Hepatic stellate cell (primary cell): ENCODE measurements around the gene GLCE.
"Not testable (repeated sequence)": the region's sequence is repeated elsewhere in the genome, so short reads cannot be mapped to it uniquely, and the experiment has no call there.

Experiments used
- DNase-seq: peaks from one replicate; pipeline ENCODE4 v3.0.0; 2011; ENCODE audit warnings: low spot score

Gene GLCE

DNA sequence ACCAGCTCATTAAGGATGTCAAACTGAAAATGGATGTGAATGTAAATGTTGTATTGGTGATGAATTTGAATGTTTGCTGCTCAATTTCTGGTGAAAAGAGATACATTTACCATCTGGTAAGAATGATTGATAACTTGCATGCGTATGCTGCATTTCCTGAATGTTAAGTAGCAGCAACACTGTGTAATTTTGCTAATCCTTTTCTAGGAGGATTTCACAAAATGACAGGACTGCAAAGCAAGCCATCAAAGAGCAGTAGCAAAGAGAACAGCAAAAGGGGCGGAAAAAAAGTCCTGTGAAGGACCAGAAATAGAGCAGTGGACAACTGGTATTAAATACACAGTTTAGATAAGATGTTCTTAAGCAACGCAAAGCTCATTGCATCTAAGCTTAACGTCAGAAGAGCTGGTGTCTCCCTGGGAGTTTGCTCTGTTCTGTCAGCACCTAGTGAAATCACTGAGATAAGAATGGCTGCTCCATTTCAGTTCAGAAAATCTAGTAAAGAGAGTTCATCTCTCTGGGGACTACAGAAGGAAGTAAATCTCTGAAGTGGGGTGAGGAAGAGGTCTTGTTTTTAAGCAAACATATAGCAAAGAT, 114.7 kb downstream of the GLCE start:
- no peak for DNase-seq

DNA sequence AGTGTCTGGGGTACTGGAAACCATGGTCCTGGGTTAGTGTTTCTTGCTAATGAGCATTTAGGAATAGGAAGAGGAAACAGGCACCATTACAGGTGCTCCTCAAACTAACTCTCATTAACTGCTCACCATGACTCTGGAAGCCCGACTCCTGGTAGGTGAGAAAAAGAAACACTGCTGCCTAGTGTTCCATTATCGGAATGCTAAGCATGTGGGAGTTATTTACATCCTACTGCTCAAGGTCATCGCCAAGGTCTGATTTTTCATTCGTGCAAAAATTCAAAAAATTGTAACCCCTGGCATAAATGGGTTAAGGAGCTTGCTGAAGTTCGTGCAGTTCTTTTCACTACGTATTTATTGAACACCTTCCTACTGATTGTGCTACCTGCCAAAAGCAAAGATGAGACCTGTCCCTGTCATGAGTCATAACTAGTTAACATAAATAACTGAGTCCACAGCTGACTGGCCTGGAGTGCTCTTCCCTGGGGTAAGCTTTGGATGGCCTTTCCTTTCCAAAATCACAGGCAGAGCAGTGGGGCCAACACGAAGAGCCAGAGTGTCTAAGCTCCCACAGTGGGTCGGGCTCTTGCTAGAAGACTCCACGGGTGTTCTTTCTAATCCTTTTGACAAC, 115.6 kb downstream of the GLCE start:
- no peak for DNase-seq

DNA sequence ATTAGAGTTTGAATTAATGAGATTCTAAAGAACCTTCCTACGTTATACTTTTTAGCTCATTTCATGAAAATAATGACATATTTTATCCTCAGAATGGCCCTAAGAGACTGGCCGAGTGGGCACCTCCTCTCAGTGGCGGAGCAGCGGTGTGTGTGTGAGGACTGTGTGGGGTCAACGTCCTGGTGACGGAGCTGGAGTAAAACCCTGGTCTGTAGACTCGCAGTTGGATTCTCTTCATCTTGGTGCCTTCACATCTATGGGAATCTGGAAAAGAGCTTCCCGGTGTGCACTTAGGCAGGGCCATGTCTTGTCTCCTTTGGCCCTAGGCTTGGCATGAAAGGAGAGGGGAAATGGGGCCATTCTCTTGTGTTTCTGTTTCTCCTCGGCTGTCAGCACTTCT, 116.9 kb downstream of the GLCE start:
- DNase-seq = no peak

DNA sequence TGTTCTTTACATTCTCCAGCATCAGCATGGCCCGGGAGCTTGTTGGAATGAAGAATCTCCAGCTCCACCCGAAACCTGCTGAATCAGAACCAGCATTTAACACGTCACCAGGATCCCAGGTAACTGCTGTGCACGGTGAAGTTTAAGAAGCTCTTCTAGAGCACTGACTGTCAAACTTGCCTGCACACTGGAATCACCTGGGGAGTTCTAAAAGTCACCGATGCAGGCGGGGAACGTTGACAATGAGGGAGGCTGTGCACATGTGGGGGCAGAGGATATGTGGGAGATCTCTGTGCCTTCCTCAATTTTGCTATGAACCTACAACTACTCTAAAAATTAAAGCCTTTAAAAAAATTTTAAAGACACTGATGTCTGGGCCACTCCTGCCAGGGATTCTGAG, 119.2 kb downstream of the GLCE start:
- no peak for DNase-seq

DNA sequence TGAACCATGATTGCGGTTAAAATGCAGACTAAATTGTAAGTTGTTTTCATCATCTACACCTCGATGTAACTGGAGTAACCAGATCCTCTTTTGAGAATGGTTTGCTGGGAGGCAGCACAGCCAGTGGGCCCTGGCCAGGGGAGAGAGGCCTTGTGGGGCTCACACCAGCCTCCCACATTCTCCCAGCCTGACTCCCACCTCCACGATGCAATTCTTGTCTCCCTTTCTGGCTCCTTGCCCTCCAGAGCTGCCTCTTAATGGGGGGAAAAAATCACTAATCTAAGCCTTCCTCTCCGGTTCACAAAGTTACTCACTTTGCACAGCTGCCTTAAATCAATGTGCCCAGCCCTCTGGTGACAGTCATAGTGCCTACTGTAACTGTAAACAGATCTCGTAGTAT, 120.3 kb downstream of the GLCE start:
- no peak for DNase-seq

DNA sequence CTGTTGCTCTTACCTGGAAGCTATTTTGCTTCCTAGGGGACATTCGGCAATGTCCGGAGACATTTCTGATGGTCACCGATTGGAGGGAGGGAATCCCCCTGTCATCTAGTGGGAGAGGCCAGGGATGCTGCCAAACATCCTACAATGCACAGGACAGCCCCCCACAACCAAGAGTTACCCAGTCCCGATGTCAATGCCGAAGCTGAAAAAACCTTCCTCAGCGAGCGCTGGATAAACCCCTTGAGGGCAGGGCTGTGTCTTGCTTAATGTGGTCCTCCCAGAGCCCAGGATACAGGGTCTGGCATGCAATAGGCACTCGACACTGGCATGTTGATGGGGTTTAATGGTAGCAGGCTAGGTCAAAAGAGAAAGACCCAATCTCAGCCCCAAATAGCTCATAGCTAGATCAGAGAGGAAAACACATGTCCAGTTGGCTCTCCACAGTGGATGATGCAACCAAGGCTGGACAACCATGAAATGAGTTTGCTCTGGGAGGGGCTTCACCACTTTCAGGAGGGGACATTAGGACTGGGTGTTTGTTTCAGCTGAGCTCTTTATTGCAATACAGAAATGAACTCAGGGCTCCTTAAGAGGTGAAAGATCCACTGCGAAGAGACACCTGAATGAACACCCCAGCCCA, 121.8 kb downstream of the GLCE start:
- no peak for DNase-seq

DNA sequence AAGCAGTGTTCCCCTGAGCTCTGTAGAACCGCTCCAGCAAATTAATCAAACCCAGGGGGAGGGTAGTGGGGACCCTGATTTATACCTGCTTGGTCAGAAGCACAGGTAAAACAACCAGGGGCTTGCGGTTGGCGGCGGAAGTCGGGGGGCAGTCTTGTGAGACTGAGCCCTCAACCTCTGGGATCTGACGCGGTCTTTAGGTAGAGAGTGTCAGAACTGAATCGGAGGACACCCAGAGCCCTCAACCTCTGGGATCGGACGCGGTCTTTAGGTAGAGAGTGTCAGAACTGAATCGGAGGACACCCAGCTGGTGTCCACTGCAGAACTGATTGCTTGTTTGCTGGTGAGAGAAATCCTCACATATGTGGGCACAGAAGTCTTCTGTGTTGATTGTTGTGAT, 125.4 kb downstream of the GLCE start:
- DNase-seq = no peak

DNA sequence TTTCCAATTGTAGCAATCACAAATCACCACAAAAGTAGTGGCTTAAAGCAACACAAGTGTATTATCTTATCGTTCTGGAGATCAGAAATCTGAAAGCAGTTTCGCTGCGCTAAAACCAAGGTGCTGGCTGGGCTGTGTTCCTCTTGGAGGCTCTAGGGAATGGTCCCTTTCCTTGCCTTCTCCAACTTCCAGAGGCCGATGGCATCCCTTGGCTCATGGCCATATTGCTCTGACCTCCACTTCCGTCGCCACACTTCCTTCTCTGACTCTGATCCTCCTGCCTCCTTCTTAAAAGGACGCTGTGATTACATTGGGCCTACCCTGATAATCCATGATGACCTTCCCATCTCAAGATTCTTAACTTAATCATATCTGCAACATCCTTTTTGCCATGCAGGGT, 127.6 kb downstream of the GLCE start:
- DNase-seq = no peak

DNA sequence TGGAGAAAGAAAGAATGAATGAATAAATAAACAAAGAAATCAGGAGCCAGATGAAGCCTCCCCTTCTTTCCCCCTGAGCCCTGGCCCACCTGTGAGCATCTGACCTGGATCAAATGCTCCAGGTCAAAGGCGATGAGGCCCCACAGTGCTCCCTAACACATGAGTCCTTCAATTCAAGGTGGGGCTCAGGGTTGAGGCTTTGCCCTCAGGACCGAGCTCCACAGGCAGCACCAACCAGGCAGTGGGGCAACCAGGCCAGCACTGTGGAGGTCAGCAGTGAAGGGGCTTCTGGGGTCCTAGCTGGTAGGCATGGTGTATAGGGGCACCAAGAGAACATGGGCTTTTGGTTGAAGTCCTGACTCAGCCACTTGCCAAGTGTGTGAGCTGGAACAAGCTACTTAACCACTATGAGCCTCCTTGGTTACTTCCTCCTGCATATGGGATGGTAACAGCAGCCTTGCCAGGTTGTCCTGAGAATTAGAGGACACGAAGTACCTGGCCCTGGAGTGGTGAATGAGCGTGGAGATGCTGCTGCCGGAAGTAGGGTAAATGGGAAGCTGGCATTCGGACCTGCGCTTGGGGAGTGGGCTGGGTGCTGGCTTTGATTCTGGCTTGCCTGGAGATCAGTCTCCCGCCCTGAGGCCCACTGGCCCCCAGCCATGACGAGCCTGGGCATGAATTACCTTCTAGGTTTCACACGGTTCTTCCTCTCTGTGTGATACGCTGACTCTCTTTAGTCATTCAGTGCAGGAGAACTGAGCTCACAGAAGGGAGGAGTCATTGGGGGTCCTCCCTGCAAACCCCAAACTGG, 128.3 kb downstream of the GLCE start:
- DNase-seq = no peak

DNA sequence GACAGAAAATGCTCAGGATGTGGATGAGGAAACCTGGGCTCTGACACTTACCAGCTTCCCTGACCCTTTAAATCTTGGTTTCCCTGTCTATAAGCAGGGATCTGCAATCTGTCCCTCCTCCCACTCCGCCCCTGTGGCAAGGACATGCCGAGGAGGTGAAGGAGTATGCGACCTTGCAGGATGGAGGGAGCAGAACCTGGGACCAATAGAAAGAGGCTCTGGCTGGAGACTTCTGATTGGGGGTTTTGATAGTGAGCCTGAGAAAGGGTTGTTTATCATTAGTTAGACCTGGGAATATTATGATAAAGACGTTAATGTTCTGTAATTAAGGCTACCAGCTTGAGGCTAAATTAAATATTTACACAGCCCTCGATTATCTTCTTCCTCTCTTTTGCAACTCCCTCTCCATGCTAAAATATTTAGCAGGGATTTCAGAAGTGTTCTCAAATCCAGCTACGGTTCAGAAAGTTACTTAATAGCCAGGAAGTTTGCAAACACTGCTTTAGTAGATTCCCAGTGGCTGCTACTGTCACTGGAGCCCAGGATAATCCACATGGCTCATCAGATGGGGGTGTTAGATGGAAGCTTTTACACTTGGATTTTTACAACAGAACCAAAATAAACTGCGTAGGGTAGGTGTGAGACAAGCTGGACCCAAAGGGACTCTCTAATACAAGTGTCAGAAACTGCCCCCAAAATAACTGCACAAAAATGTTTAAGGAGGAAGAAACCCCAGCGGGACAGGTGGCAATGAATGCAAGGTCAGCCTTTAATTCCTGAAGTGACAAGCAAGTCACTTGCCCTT, 129.1 kb downstream of the GLCE start:
- no peak for DNase-seq

DNA sequence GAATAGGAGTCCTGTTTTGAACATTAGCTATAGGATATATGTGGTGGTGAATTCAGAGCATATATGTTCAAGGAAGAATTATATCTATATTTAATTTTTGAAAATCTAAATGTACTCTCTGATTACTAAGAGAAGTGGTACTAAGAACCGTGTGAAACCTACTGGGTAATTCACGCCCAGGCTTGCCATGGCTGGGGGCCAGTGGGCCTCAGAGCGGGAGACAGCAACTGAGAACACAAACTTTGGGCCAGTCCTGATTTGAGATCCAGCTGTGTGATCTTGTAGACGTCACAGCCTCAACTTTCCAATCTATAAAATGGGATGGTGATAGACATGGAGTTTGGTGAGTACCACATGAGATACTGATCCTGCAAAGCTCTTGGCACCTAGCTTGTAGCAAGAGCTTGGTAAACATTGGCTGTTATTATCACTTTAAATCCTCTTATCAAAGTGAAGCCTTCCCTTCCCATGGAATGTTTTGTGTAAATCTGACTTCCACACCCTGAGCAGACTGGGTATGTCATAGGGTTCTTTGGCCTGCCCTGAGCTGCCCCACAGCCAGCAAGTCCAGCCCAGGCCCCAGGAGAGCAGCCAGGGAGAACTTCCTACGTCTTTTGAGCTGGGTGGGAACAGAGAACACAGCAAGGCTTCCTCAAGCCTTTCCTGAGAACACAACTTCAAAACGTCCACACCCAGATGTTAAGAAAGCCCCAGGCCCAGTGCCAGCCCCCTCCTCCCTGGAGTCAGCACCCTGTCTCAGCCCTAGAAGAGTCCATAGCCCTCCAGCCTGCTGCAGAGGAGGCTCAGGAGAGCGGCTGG, 130.1 kb downstream of the GLCE start:
- DNase-seq = no peak

DNA sequence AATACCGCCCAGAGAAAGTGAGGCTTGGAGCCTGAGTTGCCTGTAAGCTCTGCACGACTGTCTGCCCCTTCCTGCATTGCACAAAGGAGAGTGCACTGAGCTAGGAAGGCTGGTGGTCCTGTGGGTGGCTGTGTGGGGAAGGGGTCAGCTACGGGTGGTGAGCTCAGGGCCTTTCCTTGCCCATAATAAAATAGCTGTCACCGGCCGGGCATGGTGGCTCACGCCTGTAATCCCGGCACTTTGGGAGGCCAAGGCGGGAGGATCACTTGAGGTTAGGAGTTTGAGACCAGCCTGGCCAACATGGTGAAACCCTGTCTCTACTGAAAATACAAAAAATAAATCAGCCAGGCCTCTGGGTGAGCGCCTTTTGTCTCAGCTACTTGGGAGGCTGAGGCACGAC, 131.2 kb downstream of the GLCE start:
- DNase-seq = not testable (repeated sequence)

DNA sequence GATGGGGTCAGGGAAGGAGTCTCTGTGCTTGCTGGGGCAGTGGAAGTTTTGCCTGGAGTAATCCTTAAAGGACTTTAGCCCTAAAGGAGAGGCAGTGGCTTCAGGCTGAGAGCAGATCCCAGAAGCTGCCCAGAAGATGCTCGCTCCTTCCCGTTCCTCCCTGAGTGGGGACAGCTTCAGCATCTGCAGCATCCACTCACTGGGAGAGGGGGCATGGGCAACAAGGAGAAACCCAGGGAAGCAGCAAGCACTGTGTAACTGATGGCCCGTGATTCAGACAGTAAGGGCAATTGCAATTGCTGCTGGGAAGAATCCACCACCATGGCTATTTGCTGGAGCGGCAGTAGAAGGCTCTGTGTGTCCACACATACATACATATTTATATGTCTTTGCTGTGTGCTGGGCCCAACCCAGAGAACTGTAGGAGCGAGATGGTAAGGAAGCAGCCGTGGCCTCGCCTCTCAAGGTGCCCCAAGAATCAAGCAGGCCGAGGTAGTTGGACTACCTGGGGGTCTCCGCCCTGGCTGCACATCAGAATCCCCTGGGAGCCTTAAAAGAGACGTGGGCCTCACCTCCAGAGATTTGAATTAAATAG, 132.5 kb downstream of the GLCE start:
- DNase-seq = no peak

DNA sequence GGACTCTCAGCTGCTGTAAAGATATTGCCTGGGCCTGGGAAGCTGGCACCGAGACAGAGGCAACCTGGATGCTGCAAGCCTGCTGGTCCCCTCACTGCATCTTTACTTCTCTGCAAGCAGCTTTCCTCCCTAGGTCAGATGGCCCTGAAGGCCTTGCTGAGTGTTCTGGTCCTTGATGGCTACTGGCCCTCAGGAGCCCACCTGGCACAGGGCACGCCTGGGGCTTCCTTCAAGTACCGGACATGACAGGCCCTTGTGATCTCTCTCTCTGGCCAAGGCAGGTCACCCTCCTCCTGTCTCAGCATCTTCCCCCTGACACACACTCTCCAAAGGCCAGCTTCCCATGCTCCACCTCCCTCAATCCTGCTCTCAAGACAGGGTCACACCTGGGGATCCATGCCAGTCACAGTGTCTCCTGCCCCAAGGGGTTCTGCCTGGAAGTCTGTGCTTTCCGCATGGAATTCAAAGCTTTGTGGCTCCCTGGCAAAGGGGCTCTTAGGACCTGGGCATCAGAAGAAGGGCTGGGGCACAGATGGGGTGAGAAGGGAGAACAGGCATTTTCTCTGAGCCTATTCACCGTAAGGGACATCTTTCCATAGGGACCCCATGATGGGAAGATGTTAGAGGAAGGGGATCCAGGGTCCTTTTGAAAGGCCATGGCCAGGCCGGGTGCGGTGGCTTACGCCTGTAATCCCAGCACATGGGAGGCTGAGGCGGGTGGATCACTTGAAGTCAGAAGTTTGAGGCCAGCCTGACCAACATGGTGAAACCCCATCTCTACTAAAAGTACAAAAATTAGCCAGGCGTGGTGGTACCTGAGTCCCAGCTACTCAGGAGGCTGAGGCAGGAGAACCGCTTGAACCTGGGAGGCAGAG, 133.5 kb downstream of the GLCE start:
- DNase-seq = no peak

DNA sequence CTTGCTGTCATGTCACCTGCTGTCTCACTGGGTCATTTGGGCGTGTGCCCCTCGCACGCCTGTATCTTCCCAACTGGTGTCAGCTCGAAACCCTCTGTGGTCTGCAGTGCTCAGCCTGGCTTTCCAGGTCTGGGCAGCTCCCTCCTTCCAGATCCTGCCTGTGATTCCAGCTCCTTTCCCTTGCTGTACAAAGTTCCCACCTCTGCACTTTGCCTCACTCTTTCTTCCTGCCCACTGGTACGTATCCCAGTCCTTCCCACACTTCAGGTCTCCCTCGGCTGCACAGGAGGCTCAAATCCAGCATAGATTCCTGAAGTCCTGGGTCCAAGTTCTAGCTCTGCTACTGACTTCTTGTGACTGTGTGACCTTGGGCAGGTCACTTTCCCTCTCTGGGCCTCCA, 136.2 kb downstream of the GLCE start:
- no peak for DNase-seq

DNA sequence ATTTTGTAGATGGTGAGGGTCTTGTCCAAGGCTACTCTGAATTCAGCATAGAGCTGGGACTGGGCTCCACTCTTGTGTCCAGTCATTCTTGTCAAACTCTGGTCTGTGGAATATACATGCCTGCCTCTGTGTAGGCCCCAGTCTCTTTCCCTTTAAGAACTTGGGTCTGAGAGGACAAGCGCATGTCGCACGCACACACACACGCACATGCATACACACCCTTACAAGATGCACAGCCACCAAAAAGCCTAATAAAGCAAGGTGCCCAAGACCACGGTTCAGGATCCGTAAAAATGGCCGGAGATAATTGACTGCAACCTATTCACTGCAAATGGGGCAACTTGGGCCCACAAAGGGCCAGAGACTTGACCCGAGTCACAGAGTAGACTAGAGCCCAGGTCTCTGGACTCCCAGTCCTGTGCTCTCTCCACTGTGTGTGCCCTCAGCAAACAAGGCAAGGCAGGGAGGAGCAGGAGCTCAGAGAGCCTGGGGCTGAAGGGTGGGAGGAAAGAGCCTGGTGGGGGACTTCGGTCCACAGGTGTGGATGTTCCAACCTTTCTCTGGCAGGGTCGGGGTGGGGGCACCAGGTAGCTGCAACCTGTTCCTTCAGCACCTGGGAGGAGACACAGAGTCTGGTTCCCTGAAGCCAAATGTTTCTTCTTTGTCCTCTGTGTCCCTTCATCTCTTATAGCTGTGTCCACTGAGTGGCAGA, 137.4 kb downstream of the GLCE start:
- DNase-seq = no peak

DNA sequence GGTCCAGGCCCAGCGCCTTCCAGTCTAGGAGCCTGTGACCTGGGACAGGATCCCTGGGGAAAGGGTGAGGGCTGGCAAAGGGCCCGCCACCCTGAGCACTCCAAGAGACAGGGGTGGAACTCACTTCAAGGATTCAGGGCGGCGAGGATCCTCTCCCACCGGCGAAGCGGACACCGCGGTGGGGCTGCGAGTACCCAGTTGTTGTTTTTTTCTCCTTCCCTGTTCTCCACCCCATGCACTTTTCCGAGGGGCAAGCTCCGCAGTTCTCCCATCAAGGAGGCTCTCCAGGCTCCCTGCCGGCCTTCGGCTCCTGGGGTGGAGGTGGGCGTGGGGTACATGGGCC, 137.9 kb downstream of the GLCE start:
- no peak for DNase-seq

DNA sequence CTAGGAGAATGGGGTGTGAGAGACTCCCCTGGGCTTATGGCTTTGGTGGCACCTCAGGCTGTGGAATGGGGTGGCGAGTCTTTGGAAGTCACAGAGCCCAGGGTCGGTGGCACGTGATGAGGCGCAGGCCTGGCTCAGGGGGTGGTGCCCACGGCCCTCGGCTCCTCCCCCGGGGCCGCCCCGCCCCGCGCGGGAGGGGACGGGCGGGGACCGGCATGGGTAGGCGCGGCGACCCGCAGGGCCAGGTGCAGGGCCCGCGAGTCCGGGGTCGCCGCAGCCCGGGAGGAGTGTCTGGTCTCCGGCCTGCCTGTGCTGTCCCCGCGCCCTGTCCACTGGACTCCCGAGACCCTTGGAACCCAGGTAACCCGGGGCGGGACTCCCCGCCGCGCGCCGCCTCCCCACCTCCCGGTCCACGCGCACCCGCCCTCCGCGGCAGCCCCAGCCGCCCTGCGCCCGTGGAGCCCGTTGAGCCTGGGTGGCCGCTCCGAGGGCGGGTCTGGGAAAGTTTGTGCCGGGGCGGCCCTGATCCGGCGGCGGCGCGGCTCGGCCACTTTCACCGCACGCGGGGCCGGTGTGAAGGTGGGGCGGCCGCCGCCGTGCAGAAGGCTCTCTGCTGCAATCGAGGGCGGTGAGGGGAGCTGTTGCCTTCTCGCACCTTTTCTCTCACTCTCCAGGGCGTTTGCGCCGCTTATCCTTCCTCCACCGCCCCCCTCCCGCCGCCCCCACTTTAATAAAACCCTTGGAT, 138.4 kb downstream of the GLCE start, which contains the start of gene PAQR5:
Gene PAQR5, plus strand, starts transcription at position 216 of the 745 bp plus-strand sequence. CDS start 61,169 bp downstream, outside the sequence.
- peak; percentile 77 for DNase-seq
